ENCODE measurements around the gene HDAC4. TPM values are rescaled to one million over a fixed set of nuclear protein-coding genes. Genes with fewer than 3 reads are reported as not detected.

Gene HDAC4
- total RNA-seq, 1 donor: 28.3 TPM

GRCh38 chr2:239137165-239137897, 263.5 kb downstream of the HDAC4 start:
- DNase-seq (ENCODE audit: low read depth): no peak
- no peak overlapping the region for H3K4me3 ChIP-seq (ENCODE audit: low read depth, low read length)
- TF ChIP-seq CTCF (IDR thresholded peaks at IDR 0.05; ENCODE audit: insufficient read depth, low read length): no peak

GRCh38 chr2:239136762-239137161, 264.1 kb downstream of the HDAC4 start:
- DNase-seq (ENCODE audit: low read depth): no peak
- TF ChIP-seq CTCF (IDR thresholded peaks at IDR 0.05; ENCODE audit: insufficient read depth, low read length): no peak

GRCh38 chr2:239136203-239136602, 264.6 kb downstream of the HDAC4 start:
- no peak overlapping the region for H3K4me3 ChIP-seq (ENCODE audit: low read depth, low read length)
- DNase-seq (ENCODE audit: low read depth): no peak
- TF ChIP-seq CTCF (IDR thresholded peaks at IDR 0.05; ENCODE audit: insufficient read depth, low read length): no peak

More at GRCh38 chr2:239136762-239137161, 264.1 kb downstream of the HDAC4 start:
- H3K4me3 ChIP-seq (ENCODE audit: low read depth, low read length): no peak overlapping the region

GRCh38 chr2:239135531-239135930, 265.3 kb downstream of the HDAC4 start:
- DNase-seq (ENCODE audit: low read depth): no peak
- H3K4me3 ChIP-seq (ENCODE audit: low read depth, low read length): no peak overlapping the region
- TF ChIP-seq CTCF (IDR thresholded peaks at IDR 0.05; ENCODE audit: insufficient read depth, low read length): no peak

- no peak overlapping the region for H3K4me3 ChIP-seq (ENCODE audit: low read depth, low read length)
- DNase-seq (ENCODE audit: low read depth): no peak
- TF ChIP-seq CTCF (IDR thresholded peaks at IDR 0.05; ENCODE audit: insufficient read depth, low read length): no peak
Observed at GRCh38 chr2:239133945-239134570, 266.8 kb downstream of the HDAC4 start.

- no peak for TF ChIP-seq CTCF (IDR thresholded peaks at IDR 0.05; ENCODE audit: insufficient read depth, low read length)
- H3K4me3 ChIP-seq (ENCODE audit: low read depth, low read length): no peak overlapping the region
- no peak for DNase-seq (ENCODE audit: low read depth)
Observed at GRCh38 chr2:239132786-239133185, 268.0 kb downstream of the HDAC4 start.

Data from fibroblast of the aortic adventitia (primary cell).